ENCODE results near the gene KLF6. TPM values are rescaled to one million over a fixed set of nuclear protein-coding genes. Genes with fewer than 3 reads are reported as not detected.

Gene KLF6
- polyA plus RNA-seq, 1 of the 3 experiments (the other 2 are of a cell fraction) = 148 TPM

GRCh38 chr10:3746634-3747033, 38.4 kb downstream of the KLF6 start:
- H3K36me3 ChIP-seq (replicated peaks in 1 of 2; ENCODE audit: control insufficient read depth in 1 of 2, insufficient read depth in 2 of 2, low read length in 1 of 2) = no peaks in the 10 kb centered on the region
- no peaks in the 10 kb centered on the region for H3K79me2 ChIP-seq (ENCODE audit: insufficient read depth)
- H3K27me3 ChIP-seq (ENCODE audit: insufficient read depth) = no peaks in the 10 kb centered on the region
- no peak overlapping the region for H3K9ac ChIP-seq
- no peaks in the 10 kb centered on the region for H3K9me3 ChIP-seq
- no peak overlapping the region for H3K27ac ChIP-seq (ENCODE audit: low read depth in 2 of 2, low read length in 1 of 2)
- no peak overlapping the region for H2AFZ ChIP-seq (ENCODE audit: low read depth)
- ChIA-PET CTCF (no interaction called here), POLR2A (no interaction called here)
- peaks cover 5% of the 10 kb centered on the region for H3F3A ChIP-seq (replicated peaks; ENCODE audit: insufficient read depth)
- H3K4me3 ChIP-seq (ENCODE audit: low read depth in 2 of 2, low read length in 1 of 2) = no peak overlapping the region
- H3K4me1 ChIP-seq (ENCODE audit: control insufficient read depth in 1 of 2, insufficient read depth in 2 of 2, low read depth in 1 of 2, low read length in 1 of 2) = peaks cover 6 to 12% of the 10 kb centered on the region in 2 experiments; a peak in 3 of 4 replicates
- no peaks in the 10 kb centered on the region for H4K20me1 ChIP-seq (ENCODE audit: insufficient read depth)
- WGBS (ENCODE audit: low lambda C conversion rate) = 96% methylated on average over 7 of the region's 7 CpGs
- TF ChIP-seq REST (IDR thresholded peaks at IDR 0.05; ENCODE audit: low read depth, low read length) (no peak), IRF3 (IDR thresholded peaks at IDR 0.05; ENCODE audit: low read depth, low read length) (no peak), TEAD4 (IDR thresholded peaks at IDR 0.05; ENCODE audit: borderline replicate concordance, insufficient read depth) (no peak), NFIC (IDR thresholded peaks at IDR 0.05; ENCODE audit: borderline replicate concordance) (no peak), NRF1 (IDR thresholded peaks at IDR 0.05; ENCODE audit: low read depth, low read length) (no peak), JUND (IDR thresholded peaks at IDR 0.05) (no peak), POLR2AphosphoS5 (IDR thresholded peaks at IDR 0.05; ENCODE audit: low read depth, low read length) (no peak), YY1 (IDR thresholded peaks at IDR 0.05; ENCODE audit: low read depth) (no peak), SMC3 (IDR thresholded peaks at IDR 0.05; ENCODE audit: low read depth, low read length) (no peak), CHD2 (IDR thresholded peaks at IDR 0.05; ENCODE audit: low read length, partially characterized antibody) (no peak), FOXJ3 (CRISPR knock-in tag; IDR thresholded peaks at IDR 0.05) (no peak), RCOR1 (IDR thresholded peaks at IDR 0.05; ENCODE audit: low read length) (no peak), MEF2A (IDR thresholded peaks at IDR 0.05; ENCODE audit: borderline replicate concordance, low read depth) (no peak), GABPA (IDR thresholded peaks at IDR 0.05; ENCODE audit: low read depth) (no peak)
- TF ChIP-seq, protein P1, sequence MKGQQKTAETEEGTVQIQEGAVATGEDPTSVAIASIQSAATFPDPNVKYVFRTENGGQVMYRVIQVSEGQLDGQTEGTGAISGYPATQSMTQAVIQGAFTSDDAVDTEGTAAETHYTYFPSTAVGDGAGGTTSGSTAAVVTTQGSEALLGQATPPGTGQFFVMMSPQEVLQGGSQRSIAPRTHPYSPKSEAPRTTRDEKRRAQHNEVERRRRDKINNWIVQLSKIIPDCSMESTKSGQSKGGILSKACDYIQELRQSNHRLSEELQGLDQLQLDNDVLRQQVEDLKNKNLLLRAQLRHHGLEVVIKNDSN (IDR thresholded peaks at IDR 0.05; ENCODE audit: borderline replicate concordance, low read depth) = no peak
- H3K9me2 ChIP-seq = no peaks in the 10 kb centered on the region
- no peak for DNase-seq
- H3K4me2 ChIP-seq = no peak overlapping the region

Measured in SK-N-SH (cell line).